Eye (tissue), 1 donor: ENCODE data around the gene CSGALNACT2.

Source experiments
- DNase-seq: peaks from one replicate; pipeline ENCODE4 v3.0.0-alpha.2; 2015

Gene CSGALNACT2

DNA sequence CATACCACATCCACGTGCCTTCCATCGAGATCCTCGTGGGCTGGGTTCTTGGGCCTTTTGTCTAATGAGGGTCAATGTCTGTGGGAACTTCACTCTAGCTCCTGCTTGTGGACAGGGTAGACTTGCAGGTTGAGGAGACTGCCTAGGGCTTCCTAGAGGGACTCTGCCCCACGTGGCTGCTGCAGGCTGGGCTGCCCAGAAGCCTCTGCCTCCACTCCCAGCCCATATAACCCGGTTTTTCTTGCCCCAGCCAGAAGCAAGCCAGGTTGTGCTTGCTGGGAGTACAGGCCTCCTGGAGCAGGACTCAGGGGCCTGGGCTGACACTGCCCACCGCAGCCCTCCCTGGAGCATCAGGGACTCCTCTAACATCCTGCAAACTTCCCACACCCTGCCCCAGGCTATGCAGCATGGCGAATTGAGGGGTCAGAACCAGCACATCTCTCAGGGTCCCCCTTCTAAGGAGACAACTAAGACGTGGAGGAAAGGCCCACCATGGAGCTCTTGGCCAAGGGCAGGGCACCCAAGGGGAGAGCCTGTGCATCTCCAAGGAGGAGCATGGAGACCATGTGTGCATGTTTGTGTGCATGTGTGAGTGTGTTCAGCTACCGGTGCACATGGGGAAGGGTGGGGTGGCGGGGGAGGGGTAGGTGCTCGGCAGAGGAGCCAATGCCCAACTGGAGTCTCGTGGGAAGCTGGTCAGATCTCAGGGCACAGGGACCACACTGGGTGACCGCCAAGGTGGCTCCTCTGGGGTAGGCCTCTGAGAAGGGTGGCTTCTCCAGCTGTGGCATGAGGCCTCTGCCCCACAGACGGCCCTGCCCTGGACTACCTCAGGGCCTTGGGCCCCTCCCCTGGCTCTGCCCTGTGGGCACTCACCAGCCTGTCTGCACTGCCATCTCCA is 66.0 kb downstream of the CSGALNACT2 start:
- DNase-seq, result peak; percentile 21

DNA sequence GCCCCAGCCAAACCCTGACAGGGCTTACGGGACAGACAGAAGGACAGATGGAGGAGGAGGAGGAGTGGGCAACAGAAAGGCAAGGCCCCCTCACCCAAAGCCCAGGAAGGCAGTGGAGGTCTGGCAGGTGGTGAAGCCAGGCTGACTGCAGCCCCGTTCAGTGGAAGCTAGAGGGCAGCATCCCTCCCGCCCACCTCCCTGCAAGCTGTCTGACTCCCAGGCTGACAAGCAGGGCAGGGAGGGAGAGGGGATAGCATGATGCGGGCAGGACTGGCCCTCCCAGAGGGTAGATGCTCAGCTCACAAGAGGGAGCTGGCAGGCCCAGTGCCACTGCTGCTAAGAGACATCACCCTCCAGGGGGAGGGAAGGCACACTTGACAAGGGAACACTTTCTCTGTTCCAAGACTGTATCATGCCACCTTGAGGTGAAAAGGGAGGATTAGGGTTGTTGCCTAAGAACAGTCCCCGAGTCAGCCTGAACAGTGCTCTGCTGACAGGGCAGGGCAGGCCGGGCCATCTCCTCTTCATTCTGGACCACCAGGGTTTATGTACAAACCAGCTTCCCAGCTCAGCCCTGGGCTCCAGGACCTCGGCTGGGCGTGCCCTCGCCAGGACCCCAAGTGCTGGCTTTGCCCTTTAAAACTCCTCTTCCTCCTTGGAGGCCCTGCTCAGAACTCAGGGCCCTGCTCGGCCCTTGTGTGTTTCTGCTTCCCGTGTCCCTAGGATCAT is 66.9 kb downstream of the CSGALNACT2 start:
- DNase-seq, result peak; percentile 73

DNA sequence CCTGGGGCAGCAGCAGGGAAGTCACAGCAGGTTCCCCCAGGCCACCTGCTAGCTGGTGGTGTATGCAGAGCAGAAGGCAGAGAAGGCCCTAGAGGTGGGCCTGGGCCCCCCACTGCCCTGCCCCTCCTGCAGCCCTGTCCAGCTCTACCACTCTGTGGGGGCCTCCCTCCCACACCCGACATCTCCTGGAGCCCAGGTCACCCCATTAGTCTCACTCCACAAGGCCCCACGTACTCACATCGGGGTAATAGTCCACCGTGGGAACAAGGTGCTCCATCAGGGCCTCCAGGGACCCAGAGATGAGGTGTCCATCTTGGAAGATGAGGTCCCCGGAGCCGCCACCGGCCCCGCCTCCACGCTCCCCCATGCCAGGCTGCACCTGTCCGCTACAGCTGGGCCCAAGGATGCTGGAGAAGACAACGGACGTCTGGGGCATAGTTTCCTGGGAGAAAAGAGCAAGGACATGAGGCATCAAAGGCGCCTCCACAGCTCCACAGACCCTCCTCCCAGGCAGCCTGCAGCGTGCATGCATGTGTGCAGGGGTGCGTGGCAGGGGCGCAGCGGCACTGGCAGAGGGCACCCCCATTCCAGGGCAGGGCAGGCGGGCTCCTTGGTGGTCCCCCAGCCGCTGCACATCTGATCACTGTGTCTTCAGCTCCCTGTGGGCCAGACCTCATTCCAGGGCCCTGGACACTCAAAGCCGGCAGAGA is 67.6 kb downstream of the CSGALNACT2 start:
- DNase-seq, result no peak

DNA sequence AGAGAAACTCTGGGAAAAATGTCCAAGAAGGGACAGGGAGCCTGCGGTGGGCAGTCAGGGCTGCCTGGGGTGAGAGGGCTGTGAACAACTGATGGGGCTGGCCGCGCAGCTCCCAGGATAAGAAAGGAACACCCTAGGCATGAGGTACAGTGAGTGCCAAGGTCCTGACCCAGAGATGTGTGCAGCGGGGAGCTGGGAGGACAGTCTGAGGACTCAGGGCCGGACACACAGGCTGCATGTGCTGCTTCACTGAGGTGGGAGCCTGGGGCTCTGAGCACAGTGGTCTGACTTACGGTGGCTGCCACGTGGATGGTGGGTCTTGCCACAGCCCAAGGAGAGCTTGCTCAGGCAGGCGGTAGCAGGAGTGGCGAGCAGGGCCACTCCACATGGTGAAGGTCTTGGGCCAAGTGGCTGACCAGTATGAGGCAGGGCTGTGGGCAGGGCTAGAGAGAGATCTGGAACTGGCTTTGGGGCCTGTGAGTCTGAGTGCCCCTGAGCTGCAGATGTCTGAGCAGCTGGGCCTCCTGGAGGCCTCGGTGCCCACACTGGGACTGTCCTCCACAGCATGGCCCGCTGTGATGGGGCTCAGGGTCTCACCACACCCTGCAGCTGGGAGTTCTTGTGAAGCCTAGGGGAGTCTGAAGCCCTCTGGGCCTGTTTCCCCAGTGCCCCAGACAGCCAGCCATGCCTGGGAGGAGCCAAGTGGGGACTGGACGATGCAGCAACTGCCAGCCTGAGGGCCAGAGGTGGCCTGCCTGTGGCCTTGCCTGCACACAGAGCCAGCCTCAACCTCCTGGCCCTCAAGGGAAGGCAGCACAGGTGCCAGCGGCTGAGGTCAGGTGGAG is 68.4 kb downstream of the CSGALNACT2 start:
- DNase-seq, result no peak

DNA sequence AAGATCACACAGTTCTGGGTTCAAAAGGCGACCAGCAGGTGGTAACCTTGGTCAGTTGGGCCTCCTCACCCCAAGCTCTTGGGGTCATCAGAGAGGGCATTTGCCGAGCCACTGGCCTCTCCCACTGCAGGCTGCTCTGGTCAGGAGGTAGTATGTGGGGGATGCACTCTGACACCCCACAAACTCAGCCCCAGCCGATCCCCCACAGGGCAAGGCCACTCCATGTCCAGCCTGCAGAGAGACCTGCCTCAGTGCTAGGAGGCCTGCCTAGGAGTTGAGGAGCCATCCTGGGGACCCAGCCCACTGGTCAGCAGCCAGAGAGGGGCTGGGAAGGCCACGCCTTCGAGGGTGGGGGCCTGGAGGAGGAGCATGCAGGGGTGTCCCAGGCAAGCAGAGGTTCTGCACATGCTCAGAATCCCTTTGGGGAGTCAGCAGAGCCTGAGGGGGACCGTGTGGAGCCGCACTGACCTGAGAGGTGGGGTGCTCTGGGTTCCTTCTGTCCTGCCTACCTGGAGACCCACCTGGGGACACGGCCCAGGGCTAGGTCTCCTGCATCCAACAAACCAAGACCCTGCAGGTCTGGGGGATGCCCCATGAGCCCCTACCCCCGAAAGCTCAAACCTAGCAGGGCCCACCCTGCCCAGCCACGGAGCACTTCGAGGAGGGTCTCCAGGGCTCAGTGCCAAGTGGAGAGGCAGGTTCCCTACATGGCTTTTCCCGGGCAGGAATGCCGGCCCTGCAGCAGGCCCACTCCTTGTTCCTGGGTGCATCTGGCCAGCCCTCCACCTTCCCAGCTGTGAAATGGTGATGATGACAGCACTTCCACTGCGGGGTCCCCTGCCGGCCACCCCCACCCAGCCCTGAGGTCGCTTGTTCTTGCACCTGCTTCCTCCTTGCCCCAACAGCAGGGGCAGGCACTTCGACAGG is 70.2 kb downstream of the CSGALNACT2 start:
- no peak for DNase-seq

DNA sequence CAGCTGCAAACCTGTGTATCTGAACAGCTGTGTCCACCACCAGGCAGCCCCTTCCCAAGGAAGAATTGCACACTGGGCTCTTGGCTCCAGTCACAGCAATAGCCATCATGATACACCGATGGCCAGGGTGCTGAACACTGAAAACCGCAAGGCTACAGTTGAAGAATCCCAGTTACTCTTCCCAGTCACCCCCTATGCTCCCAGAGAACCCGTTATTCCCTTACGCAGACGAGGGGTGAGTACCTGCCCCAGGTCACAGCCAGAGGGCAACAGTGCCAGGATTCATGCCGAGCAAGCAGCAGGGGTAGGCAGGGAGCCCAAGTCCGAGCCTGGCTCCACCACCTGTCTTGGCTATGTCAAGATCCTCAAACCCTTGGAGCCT is 70.8 kb downstream of the CSGALNACT2 start:
- no peak for DNase-seq

DNA sequence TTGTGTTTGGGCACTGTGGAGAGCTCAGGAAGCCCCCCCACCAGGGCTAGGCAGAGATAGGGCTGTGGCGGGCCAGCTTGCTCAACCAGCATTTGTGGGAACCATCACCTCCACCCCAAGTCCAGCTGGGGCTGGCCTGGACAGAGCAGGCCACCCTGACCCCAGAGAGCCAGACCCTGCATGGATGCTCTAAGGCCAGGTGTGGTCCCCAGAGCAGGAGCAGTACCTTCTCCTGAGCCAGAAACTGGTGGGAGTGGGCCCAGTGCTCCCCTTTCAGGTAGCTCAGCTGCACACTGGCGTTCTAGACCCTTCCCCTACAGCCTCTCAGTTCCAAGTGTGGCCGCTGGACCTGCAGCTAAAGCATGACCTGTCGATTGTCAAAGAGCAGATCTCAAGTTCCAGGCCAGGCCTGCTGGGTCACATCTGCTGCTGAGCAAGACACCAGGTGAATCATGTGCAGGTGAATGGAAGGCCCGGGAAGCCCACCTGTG is 71.5 kb downstream of the CSGALNACT2 start:
- DNase-seq, result no peak

DNA sequence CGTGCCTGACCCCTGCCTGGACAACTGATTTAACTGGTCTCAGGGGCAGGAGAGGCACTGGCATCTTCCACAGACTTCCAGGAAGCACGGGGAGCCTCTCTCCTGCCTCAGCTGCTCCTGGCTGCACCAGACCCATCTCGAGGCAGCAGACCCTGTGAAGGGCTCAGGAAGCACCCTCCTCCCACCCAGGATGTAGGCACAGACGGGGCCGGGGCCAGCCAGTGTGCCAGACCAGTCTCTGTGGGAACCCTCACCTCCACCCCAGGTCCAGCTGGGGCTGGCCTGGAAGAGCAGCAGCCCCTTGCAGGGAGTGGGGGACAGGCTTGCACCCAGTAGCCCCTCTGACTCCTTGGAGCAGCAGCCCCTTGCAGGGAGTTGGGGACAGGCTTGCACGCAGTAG is 72.3 kb downstream of the CSGALNACT2 start:
- no peak for DNase-seq

DNA sequence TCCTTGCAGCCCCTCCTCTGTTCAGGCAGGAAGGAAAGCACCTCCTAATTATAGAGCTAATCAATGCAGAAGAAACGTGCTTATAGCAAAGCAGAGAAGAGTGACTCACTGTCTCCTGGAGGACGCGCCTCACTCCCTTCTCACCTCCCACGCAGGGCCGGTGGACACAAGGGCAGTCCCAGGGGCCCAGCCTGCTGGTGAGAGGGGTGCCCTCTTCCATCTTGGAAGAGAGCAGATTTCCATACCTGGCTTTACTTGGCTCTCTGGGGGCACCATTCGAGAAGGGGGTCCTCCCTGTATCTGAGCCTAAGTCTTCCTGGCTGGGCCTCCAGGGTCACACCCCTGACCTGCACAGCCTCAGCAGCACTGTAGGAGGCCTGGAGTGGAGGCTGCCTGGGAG is 72.8 kb downstream of the CSGALNACT2 start:
- DNase-seq, result no peak

DNA sequence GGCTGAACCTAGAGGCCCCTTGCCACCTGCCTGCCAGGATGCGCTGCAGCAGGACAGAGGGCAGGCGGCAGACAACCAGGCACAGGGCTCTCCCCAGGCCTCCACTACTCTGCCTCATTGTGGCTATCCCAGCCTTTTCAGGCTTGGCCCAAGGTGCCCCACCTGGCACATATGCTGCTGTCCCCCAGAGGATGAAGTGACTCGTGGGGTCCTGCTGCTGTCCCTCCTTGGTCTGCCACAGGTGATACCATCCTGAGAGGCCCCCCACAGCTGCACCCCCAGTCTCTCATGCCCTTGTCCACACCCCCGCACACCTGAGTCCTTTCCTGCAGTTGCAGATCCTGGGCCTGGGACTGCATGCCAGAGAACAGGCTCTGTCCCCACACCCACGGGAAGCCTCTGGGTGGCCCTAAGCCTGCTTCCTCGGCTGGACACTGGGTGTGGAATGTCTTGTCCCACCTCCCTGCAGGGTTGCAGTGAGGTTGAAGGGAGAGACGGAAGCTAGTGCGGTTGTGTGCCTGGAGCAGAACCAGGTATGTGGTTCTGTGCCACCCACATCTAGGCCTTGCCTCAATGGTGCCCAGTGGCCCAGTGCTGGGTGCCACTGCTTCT is 73.3 kb downstream of the CSGALNACT2 start:
- DNase-seq, result no peak

DNA sequence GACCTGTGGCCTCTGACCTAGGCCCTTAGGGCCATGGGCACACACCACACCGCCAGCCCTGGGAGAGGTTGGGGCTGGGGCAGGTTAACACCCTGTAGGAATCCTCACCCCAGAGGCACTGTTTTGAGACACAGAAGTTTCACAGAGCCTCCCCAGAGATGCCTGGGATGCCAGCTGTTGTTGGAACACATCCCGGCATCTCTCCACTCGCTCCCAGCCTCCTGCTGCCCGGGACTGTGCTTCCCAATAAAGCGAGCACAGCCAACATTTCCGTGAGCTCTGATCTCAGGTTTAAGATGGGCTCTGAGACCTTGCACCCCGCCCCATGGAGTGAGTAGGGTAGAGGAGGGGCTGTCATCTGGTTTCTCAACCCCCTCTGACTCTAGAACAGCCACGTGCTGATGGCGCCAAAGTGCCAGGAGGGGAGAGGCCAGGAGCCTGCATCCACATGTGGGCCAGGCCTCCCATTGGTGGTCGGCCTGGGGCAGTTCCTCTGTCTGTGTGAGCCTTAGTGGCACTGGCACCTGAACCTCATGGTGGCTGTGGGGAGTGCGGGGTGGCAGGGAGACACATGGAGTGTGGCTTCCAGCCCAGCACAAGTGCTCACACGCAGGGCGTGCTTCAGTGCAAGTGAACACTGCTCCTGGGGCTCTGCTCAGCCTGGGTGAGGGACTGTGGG is 73.9 kb downstream of the CSGALNACT2 start:
- no peak for DNase-seq

DNA sequence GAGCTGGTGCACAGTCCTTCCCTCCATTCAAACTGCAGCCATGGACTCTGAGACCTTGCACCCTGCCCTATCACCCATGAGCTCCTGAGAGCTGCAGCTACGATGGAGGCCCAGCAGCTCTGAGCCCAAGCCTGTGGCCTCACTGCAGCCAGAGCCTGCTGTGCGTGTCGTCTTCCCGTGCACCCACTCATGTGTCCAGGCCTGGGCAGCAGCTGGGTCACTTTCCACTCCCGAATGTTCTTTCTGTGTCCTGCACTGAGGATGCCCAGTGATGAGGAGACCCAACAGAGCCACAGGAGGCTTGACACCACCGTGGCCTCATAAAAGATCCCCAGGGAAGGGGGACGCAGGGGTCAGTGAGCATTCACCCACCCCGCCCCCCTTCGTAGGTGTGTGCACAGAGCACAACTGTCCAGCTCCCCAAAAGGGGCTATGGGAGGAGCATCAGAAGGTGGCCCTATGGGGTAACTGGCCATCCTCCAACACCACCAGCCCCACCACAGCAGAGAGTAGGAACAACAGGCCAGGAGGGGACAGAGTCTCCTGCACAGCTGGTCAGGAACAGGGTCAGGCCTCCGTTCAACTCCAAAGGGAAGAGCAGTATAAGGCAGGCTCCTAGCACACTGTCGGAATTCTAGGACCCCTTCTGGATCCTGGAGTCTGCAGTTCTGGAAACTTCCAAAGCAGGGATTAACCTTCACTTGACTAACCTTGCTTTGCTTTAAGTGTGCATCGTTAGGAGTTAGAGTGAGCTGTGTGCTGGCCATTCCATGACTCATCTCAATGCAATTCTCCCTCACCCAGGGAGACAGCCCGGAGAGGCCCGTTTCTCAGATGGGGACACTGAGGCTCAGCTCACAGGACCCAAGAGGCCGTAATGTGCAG is 76.1 kb downstream of the CSGALNACT2 start:
- DNase-seq, result no peak

DNA sequence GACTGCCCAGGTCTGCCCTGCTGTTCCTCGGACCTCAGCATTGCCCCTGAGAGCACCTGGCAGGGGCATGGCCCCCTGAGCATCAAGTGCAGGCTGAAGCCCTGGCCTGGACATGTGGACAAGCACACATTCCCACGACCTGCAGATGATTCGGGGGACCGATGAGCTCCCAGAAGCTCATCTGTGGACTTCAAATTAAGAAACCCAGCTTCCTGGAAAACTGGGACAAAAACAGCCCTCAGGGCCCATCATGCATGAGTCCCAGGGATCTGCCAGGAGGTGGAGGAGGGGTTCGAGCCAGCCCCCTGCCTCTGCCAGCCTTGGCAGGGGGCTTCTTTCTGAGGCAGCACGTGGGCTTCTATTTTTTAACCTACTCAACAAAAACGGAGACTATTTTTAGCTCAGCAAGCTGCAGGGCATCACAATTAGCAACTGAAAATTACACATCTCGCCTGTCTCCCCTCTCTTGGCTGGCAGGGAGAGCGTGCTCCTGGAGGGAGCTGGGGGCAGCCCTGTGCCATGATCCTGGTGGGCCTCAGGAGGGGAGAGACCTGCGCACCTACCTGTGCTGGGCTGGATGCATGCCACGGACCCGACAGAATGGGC is 76.8 kb downstream of the CSGALNACT2 start:
- DNase-seq, result no peak

DNA sequence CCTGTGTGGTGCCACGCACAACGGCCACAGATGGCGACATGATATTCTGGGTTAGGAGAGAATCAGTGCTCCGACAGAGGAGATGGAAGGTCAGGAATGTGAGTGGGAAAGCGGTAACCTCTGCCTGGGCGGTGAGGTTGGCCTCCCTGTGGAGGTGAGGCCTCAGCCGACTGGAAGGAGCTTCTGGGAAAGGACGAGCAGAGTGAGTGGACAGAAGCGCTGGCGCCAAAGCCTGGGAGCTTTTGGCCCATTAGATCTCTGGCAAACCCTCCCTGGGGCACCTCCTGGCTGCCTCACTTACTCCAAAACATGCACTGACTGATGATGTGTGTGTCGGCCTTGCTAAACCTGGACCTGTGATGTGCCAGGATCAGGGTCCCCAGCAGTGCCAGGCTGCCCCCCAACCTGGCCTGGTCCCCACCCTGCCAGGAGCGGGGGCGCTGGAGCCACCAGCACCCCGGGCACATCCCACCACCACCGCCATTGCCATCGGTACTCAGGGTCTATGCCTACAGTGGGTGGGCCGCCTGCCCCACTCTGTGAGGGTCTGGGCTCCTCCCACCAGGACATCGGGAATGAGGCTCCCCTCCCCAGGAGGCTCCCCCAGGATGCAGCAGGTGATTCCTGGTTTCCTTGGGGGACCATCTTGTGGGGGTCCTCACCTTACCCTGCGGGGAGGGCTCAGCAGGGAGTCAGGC is 77.7 kb downstream of the CSGALNACT2 start:
- DNase-seq, result no peak

DNA sequence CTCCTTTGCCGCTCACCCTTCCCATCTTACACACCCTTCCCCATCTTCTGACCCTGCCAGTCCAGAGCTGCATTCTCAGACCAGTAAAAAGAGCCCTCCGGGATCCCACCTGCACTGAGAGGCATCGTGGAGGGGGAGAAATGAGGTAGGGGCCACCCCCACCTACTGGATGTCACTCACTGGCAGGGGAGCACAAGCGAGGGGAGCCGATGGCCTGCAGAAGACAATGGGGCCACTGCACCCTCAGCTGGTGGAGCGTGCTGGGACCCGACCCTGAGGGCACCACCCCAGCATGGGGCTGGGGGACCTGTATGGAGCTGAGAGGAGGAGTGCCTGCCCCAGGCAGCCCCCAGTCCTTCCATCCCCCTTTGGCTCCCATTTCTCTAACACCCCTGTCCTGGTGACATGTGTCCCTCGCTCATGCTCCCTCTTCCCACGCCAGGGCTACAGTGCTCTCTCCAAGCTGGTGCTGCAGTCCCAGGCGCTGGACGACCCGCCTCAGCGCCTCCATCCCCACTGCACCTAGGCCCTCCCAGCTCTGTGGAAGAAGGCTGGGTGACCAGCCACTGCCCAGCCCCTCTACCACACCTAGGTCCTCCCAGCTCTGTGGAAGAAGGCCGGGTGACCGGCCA is 78.8 kb downstream of the CSGALNACT2 start:
- DNase-seq, result no peak

DNA sequence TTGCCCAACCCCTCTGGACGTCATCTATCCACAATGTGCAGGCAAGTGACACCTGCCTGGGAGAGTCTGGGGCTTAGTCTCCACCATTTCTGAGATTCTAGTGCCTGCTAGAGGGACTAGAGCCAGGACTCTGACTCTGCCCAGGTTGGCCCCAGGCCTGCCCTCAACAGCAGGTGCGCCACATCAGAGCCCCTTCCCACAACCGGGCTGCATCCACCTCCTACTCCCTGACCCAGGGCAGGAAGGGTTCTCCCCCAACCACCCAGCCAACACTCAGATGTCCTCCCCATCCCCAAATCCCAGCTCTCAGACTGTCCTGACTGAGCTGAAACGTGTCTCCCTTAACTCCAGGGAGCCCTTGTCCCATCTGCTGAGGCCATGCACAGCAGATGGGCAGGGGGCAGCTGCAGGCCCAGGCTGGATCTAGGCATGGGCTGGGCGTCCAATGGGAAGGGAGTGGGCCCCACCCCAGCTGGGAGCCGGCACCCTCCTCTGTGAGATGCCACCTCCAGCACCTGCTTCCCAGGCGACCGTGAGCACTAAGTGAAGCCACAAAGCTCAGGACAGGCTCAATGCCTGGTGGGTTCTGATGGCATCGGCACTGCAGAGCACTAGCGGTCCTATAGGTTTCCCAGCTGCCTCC is 79.4 kb downstream of the CSGALNACT2 start:
- no peak for DNase-seq
